GM10266 (cell line): ENCODE measurements around the gene PLXDC2.

Experiments
- DNase-seq: peaks from one replicate; pipeline ENCODE4 v3.0.0; 2012; ENCODE audit errors: extremely low spot score
- TF ChIP-seq, protein P1 (sequence below): IDR thresholded peaks from 2 replicates; pipeline ENCODE4 v1.5.1; 2012; ENCODE audit warnings: mild to moderate bottlenecking, low read depth; ENCODE audit not compliant: control insufficient read depth, insufficient read depth; ENCODE audit errors: missing control alignments

PLXDC2 gene

DNA sequence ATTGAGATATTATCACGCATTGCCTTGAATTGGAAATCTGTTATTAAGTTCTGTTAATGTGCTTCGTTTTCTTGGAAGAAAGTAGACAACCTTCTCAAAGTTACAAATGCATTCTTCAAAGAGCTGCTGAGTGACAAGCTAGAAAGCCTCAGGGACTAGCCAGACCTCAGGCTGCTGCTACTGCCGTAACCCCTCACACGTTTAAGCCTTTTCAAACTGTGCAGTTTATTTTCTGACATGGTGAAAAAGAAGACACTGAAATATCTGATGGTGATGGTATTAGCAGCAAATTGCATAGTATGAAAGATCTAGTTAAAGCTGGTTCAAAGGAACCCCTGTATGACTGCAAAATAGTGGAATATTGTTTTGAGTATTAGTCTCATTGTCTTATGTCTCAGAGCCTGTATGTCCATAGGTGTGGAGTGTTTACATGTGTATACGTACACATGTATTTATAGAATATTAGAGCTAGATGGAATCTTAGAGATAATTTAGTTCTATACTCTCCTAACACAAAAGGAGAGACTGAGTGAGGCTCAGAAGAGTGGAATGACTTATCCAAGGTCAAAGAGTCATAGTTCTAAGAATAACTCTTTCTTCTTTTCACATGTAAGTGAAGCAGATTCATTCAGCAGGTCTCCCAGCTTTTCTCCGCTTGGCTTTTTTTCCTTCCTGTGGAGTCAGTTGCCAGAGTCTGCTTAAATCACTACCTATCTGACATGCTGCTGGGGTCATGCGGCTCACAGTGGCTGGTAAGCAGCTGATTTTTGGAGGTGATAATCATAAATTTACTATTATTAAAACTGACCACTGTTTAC lies 431.9 kb downstream of the PLXDC2 start:
- DNase-seq: no peak
- TF ChIP-seq, protein P1, sequence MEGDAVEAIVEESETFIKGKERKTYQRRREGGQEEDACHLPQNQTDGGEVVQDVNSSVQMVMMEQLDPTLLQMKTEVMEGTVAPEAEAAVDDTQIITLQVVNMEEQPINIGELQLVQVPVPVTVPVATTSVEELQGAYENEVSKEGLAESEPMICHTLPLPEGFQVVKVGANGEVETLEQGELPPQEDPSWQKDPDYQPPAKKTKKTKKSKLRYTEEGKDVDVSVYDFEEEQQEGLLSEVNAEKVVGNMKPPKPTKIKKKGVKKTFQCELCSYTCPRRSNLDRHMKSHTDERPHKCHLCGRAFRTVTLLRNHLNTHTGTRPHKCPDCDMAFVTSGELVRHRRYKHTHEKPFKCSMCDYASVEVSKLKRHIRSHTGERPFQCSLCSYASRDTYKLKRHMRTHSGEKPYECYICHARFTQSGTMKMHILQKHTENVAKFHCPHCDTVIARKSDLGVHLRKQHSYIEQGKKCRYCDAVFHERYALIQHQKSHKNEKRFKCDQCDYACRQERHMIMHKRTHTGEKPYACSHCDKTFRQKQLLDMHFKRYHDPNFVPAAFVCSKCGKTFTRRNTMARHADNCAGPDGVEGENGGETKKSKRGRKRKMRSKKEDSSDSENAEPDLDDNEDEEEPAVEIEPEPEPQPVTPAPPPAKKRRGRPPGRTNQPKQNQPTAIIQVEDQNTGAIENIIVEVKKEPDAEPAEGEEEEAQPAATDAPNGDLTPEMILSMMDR: no peak

DNA sequence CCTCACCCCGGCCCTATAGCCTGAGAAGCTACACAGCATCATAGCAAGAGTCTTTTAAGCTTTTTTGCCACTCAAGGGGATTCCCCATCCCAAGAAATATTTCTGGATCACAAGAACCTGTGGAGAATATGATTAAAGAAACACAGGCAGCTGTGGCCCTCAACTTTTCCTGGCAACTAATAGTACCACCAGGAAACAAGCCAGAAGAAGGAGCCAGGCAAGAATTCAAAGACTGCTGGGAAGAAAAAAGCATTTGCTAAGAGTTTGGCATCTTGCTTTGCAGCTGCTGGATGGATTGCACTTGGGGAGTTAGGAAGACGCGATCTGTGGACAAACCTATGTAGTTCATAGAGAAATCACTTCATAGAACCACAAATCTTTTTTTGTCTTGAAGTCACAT lies 437.8 kb downstream of the PLXDC2 start:
- DNase-seq: no peak
- TF ChIP-seq, protein P1: no peak

DNA sequence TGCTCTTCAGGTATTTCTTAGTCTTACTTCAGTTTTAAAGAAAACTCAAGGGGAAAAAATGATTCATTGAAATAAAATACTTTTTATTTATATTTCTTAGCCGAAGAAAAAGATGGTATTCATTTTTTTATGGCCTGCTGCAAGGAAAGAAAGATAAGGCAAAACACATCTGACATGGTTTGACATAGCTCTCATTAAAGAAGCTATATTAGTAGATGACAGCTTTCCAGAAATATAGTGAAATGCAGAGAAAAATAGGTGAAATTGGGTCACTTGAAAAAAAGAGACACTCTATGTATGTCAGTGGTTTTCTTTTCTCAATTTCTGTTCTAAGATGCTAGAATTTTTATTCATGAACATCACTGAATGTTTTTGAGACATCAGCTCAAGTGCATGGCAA lies 438.3 kb downstream of the PLXDC2 start:
- no peak for DNase-seq
- TF ChIP-seq, protein P1: no peak

DNA sequence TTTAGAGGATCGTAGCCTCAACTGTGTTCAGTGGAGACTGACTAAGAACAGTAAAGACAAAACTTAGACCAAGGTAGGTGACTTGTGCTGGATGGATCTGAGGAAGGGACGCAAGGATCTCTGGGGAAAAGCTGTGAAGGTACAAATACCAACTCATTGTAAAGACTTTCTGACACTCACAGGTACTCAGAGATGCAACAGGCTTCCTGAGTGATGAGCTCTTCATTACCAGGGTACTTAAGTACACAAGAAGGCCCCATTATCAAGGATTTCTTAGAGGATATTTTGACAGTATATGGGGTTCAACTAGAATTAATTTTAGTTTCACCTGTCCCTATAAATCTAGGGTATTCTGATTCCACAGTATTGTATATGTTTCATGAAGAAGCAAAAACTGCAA lies 440.7 kb downstream of the PLXDC2 start:
- TF ChIP-seq, protein P1: no peak
- no peak for DNase-seq

DNA sequence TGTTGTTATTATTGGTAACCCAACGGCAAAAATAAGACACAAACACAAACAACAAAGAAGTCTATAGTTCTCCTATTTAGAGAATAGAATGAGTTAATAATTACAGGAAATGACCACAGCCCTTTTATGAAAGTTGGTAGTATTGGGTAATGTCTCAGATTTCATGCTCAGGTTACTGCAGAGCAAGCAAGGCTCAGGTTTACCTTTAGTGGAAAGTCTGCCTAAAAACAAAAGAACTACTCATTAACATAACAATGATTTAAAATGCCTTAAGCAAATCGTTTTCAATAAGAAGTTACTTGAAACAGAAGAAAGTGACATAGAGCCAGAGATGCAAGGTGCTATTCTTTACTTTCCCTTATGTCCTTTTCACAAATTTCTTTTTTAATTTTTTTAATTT lies 441.2 kb downstream of the PLXDC2 start:
- TF ChIP-seq, protein P1: no peak
- DNase-seq: no peak

DNA sequence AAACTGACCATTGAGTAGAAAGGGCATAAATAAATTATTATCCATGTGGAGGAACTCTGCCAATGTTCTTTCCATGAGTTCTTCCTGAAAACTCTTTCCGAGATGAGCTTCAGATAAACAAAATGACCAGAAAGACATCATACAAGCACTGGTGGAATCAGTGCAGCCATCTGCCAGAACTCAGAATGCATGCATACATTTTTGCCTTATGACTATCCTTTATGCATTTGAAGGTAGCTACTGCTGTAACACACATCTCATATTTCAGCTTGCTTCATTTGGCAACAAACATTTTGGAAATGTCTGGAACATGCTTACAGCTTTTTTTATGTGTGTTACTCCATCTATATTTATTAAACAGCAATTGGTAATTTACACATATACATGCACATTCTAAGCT lies 448.9 kb downstream of the PLXDC2 start:
- TF ChIP-seq, protein P1: no peak
- DNase-seq: no peak

DNA sequence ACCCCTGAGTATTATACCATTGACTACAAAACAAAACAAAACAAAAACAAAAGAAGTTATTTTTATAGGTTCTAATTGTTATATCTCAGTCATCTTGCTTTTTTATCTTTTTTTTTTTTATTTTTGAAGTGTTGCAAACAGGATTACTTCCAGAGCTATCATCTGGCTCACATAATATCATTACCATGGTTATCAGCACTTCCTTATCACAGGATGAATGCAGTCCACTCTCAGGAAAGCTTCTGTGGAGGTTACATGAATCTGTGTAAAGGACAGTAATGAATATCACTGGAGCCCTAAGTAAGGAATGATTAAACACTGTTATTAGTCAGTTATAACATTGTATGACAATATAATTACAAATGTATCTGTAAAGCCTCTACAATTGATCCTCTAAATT lies 451.5 kb downstream of the PLXDC2 start:
- DNase-seq: no peak
- TF ChIP-seq, protein P1: no peak
